Measurements from ENCODE around the gene ADCY6.

Gene ADCY6

GRCh38 chr12:48767047-48767446, 21.8 kb downstream of the ADCY6 start:
- no peak overlapping the region for H3K4me3 ChIP-seq (ENCODE audit: low read depth in 1 of 2, low read length in 2 of 2)
- TF ChIP-seq EZH2 (IDR thresholded peaks at IDR 0.05; ENCODE audit: borderline replicate concordance, low read depth, low read length, severe bottlenecking) = no peak
- TF ChIP-seq CTCF (IDR thresholded peaks at IDR 0.05; ENCODE audit: borderline replicate concordance, extremely low read depth, low read length, poor library complexity, severe bottlenecking) = no peak

GRCh38 chr12:48765753-48766162, 23.1 kb downstream of the ADCY6 start:
- no peaks in the 10 kb centered on the region for H3K9me3 ChIP-seq (ENCODE audit: insufficient read depth, low read length, severe bottlenecking)
- H3K27ac ChIP-seq (ENCODE audit: low read length) = no peak overlapping the region
- no peaks in the 10 kb centered on the region for H3K27me3 ChIP-seq (ENCODE audit: insufficient read depth, low read length, poor library complexity)
- H3K79me2 ChIP-seq (ENCODE audit: insufficient read depth, low read length) = no peaks in the 10 kb centered on the region
- H3K36me3 ChIP-seq (ENCODE audit: insufficient read depth, low read length) = no peaks in the 10 kb centered on the region
- peak; percentile 76 for ATAC-seq (ENCODE audit: insufficient read depth, low read depth)
- H4K20me1 ChIP-seq (ENCODE audit: insufficient read depth, low read length) = no peaks in the 10 kb centered on the region
- H2AFZ ChIP-seq (ENCODE audit: low read depth, low read length) = no peak overlapping the region
- H3K9ac ChIP-seq (ENCODE audit: low read depth, low read length) = no peak overlapping the region
- no peaks in the 10 kb centered on the region for H3K4me1 ChIP-seq (ENCODE audit: insufficient read depth, low read length)
- H3K4me2 ChIP-seq (ENCODE audit: insufficient read depth, low read length) = no peak overlapping the region
- DNase-seq = peak; percentile 11
- TF ChIP-seq CTCF (IDR thresholded peaks at IDR 0.05; ENCODE audit: borderline replicate concordance, extremely low read depth, low read length, poor library complexity, severe bottlenecking) = no peak
- no peak for TF ChIP-seq EZH2 (IDR thresholded peaks at IDR 0.05; ENCODE audit: borderline replicate concordance, low read depth, low read length, severe bottlenecking)
- no peak overlapping the region for H3K4me3 ChIP-seq (ENCODE audit: low read depth in 1 of 2, low read length in 2 of 2)

More at GRCh38 chr12:48767047-48767446, 21.8 kb downstream of the ADCY6 start:
- no peak overlapping the region for H3K27ac ChIP-seq (ENCODE audit: low read length)
- no peak overlapping the region for H3K4me2 ChIP-seq (ENCODE audit: insufficient read depth, low read length)
- ATAC-seq (ENCODE audit: insufficient read depth, low read depth) (no peak), DNase-seq (no peak)
- no peaks in the 10 kb centered on the region for H4K20me1 ChIP-seq (ENCODE audit: insufficient read depth, low read length)
- H3K9ac ChIP-seq (ENCODE audit: low read depth, low read length) = no peak overlapping the region
- H2AFZ ChIP-seq (ENCODE audit: low read depth, low read length) = no peak overlapping the region
- H3K27me3 ChIP-seq (ENCODE audit: insufficient read depth, low read length, poor library complexity) = no peaks in the 10 kb centered on the region
- no peaks in the 10 kb centered on the region for H3K79me2 ChIP-seq (ENCODE audit: insufficient read depth, low read length)
- no peaks in the 10 kb centered on the region for H3K4me1 ChIP-seq (ENCODE audit: insufficient read depth, low read length)
- H3K9me3 ChIP-seq (ENCODE audit: insufficient read depth, low read length, severe bottlenecking) = no peaks in the 10 kb centered on the region
- no peaks in the 10 kb centered on the region for H3K36me3 ChIP-seq (ENCODE audit: insufficient read depth, low read length)

DNA sequence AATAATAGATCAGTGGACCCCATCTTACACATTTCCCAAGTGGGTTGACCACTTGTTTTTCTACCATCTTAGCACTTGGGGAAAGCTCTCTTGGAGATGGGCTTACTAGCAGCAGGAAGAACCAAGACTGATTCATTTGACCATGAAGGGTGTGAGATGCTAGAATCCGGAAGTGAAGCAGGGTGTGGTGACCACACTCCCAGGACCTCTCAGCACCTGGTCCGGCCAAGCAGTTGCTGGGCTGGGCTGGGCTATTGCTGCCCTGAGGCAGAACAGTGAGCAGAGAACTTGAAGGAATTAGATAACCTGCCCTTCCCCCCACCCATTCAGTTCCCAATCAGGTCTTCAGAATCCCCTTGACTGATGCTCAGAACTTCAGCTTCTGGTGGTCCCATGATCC, 24.4 kb downstream of the ADCY6 start:
- no peaks in the 10 kb centered on the region for H3K36me3 ChIP-seq (ENCODE audit: insufficient read depth, low read length)
- DNase-seq = no peak
- no peak overlapping the region for H3K4me3 ChIP-seq (ENCODE audit: low read depth in 1 of 2, low read length in 2 of 2)
- H3K79me2 ChIP-seq (ENCODE audit: insufficient read depth, low read length) = no peaks in the 10 kb centered on the region
- no peak overlapping the region for H3K27ac ChIP-seq (ENCODE audit: low read length)
- H3K27me3 ChIP-seq (ENCODE audit: insufficient read depth, low read length, poor library complexity) = no peaks in the 10 kb centered on the region
- no peak overlapping the region for H2AFZ ChIP-seq (ENCODE audit: low read depth, low read length)
- no peak for TF ChIP-seq EZH2 (IDR thresholded peaks at IDR 0.05; ENCODE audit: borderline replicate concordance, low read depth, low read length, severe bottlenecking)
- TF ChIP-seq CTCF (IDR thresholded peaks at IDR 0.05; ENCODE audit: borderline replicate concordance, extremely low read depth, low read length, poor library complexity, severe bottlenecking) = no peak
- H4K20me1 ChIP-seq (ENCODE audit: insufficient read depth, low read length) = no peaks in the 10 kb centered on the region
- ATAC-seq (ENCODE audit: insufficient read depth, low read depth) = no peak
- H3K4me2 ChIP-seq (ENCODE audit: insufficient read depth, low read length) = no peak overlapping the region
- no peaks in the 10 kb centered on the region for H3K4me1 ChIP-seq (ENCODE audit: insufficient read depth, low read length)
- H3K9ac ChIP-seq (ENCODE audit: low read depth, low read length) = no peak overlapping the region
- H3K9me3 ChIP-seq (ENCODE audit: insufficient read depth, low read length, severe bottlenecking) = no peaks in the 10 kb centered on the region

GRCh38 chr12:48758737-48759136, 30.2 kb downstream of the ADCY6 start:
- ATAC-seq (ENCODE audit: insufficient read depth, low read depth) (no peak), DNase-seq (no peak)
- Histone ChIP-seq H3K79me2 (ENCODE audit: insufficient read depth, low read length) (no peaks in the 10 kb centered on the region), H3K4me1 (ENCODE audit: insufficient read depth, low read length) (no peaks in the 10 kb centered on the region), H3K9me3 (ENCODE audit: insufficient read depth, low read length, severe bottlenecking) (no peaks in the 10 kb centered on the region), H3K9ac (ENCODE audit: low read depth, low read length) (no peak overlapping the region), H3K27ac (ENCODE audit: low read length) (no peak overlapping the region), H3K4me3 (ENCODE audit: low read depth in 1 of 2, low read length in 2 of 2) (no peak overlapping the region), H2AFZ (ENCODE audit: low read depth, low read length) (no peak overlapping the region), H3K27me3 (ENCODE audit: insufficient read depth, low read length, poor library complexity) (no peaks in the 10 kb centered on the region), H3K4me2 (ENCODE audit: insufficient read depth, low read length) (no peak overlapping the region), H4K20me1 (ENCODE audit: insufficient read depth, low read length) (no peaks in the 10 kb centered on the region), H3K36me3 (ENCODE audit: insufficient read depth, low read length) (no peaks in the 10 kb centered on the region)
- TF ChIP-seq CTCF (IDR thresholded peaks at IDR 0.05; ENCODE audit: borderline replicate concordance, extremely low read depth, low read length, poor library complexity, severe bottlenecking) = no peak

All from DND-41 (cell line).